HuH-7.5 (cell line): ENCODE measurements around the gene TMEM164.

ENCODE experiments used
- DNase-seq: peaks from one replicate; pipeline ENCODE4 v3.0.0; 2011; ENCODE audit warnings: low spot score

Gene TMEM164

DNA sequence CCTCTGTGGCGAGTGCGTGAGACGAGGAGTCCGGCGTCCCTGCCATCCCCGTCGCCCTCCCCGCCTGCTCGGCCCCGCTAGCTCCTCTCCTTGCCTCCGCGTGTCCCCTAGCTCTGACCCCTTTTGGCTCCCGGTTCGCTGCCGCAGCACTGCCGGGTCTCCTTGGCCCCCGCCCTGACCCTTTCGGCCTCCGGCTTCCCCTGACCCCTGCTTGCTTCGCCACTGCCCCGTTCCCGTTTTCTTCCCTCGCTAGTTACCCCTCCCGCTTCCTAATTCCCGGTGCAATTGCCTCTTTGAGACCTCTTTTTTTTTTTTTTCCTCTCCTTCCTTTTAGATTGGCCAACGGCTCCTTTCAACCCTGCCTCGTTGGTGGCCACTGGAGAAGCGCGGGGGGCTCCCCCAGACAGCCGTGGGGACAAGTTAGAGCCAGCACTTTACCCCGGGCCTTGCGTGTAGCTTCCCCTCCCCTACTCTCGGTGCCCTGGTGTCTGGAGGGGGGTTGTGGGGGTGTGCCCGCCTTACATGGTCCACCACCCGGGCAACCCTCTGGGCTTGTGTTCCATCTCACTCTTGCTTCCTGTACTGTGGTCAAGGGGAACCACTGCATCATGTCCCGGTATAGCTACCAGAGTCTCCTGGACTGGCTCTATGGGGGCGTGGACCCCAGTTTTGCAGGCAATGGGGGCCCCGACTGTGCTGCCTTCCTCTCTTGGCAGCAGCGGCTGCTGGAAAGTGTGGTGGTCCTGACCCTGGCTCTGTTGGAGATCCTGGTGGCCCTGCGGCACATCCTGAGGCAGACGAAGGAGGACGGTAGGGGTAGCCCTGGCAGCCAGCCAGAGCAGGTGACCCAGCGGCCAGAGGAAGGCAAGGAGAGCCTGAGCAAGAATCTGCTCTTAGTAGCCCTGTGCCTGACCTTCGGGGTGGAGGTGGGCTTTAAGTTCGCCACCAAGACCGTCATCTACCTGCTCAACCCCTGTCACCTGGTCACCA, 548 bp downstream of the TMEM164 start:
- DNase-seq: no peak

DNA sequence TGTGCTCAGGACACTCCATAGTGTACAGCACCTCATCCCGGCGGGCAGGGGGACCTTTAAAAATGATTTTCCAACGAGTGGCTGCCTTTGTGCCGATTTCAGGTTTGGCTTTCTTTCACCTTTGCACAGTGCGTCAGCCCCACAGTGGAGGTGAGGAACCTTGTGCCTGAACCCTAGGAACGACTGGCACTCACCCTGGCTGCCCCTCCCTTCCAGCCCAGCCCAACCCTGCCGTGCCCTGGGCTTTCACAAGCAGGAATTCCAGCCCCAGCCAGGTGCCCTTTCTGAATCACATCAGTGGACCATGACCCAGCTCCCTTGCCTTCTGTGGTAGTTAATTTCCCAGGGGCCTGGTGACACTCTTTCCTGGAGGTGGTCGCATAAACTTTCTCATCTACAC, 1.3 kb downstream of the TMEM164 start:
- DNase-seq: no peak

DNA sequence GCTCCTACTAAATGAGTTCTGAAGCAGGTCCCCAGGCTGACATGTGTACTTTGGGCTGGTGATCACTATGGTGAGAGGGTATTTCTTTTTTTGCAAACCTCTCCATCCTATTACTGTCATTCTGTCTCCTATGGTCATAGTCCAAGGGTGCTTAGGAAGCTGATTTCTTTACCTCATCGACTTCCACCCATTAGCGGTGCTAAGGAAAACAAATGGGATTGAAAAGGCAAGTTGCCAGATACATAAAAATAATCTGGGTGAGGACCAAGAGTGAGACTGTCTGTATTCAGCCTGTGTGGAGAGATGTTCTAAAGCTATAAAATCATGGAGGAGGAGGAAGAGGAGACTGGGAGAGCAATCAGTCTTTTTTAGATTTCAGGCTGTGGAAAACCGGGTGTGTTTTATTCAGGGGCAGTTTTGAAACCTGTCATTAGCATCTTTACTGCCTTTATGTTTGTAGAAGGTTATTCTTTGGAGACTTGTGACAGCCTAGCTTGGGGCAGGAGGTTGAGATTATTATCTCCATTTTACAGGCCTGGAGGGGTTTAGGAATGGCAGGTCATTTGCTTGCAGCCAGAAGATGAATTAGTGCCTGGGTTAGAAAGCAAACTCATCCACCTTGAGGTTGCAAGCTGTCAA, 1.9 kb downstream of the TMEM164 start:
- no peak for DNase-seq

DNA sequence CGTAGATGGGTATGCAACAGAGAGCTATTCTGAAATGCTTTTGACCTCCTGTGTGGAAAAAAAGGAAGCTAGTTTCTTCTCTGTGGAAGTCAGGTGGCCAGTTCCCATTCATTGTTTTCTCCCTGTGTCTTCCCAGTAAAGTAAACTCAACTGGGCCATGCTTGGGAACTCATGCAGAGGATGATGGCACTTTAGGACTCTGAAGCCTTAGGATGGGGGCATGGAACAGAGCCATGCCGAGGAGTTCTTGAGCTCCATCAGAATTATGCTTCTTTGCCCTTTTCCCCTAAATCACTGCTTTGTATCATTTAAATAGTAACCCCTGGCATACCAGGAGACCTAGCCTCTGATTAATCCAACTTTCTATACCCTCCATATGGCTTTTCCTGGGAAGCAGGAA, 3.2 kb downstream of the TMEM164 start:
- no peak for DNase-seq

DNA sequence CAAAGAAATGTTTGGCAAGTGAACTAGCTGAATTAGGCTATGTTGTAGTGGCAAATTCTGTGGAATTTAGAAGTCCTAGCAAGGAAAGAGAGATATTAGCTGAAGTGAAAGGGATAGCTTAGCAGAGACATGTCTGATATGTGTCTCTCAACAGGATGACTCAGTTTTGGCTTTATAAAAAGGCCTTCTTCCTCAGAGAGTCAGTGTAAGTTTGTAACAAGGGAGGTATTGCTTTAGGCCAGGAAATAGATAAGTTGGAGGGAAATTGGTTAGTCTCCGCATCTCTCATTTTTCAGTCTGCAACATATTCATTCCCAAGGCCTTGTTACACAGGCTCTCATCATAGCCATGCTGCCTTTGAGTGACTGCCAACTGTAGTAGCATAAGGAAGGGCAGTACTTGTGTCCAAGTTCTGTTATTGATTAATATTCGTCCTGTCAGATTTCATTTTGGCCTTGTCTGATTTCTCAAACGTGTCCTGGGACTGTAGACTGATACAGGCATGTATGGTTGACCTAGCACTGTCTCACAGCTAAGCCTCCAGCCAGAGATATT, 4.0 kb downstream of the TMEM164 start:
- DNase-seq: no peak

DNA sequence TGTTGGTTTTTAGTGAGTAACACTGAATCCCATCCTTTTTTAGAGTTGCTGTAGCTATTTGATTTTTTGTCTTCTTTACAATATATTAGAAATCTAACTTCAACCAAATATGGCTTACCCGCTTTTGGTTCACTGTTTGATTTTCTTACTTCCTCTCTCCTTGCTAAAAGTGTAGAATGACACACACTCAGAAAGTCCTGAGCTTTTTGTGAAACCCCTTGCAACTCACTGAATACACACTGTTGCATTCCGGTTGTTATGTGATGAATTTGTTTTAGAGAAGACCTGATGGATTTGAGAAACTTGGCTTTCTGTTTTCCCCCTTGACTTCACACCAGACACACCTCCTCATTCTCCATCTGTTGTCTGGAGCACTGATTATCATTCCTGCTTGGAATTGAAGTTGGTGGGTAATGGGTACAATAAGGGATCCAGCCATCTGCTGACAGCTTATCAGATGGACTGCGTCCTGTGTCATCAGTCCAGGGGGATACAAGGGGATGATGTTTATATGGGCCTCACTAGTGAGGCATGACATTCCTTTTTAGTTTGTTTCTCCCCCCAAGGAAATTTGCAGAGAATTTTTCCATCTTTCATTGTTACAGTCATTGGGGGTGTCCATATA, 5.2 kb downstream of the TMEM164 start:
- DNase-seq: no peak

DNA sequence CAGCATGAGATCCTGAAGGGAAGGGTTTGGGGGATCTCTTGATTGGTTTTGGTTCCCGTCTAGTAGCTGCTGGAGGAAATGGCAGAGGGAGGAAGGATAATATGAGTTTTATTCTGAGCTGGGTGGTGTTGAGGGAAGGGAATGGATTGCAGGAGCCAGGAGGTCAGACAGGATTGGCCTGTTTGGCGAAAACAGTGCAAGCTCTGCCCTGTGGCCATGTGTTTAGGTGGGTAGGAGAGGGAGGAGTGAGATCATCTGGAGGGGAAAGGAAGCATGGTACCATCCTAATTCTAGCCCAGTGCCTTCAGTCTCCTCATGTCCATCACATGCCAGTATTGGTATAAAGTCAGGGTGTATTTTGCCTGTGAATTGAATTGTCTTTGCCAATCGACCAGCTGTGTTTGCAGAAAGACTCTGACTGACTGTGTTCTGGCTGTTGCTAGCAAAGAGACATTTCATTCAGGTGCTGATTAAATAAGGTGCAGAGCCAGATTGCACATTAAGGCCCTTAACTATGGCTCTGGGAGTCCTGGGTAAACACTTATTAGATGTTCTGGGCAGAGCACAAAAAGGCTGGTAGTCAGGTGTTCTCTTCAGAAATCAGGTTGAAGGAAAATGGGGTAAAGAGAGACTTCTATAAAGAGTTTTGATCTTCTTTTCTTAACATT, 10.0 kb downstream of the TMEM164 start:
- DNase-seq: no peak

DNA sequence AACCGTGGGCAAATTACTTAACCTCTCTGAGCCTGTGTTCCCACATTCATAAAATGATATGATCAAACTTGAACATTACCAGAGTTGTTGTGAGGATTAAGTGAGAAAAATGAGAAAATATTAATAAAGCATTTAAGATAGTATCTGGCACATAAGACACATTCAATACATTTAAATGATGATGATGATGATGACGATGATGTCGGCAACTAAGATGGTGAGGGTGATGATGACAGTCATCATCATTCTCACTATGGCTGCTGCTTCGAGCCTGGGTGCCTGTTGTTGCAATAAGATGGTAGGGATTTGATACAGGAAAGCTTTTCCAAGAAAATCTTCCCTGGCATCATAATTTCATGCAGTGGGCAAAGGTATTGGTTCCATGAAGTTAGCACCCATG, 11.1 kb downstream of the TMEM164 start:
- no peak for DNase-seq

DNA sequence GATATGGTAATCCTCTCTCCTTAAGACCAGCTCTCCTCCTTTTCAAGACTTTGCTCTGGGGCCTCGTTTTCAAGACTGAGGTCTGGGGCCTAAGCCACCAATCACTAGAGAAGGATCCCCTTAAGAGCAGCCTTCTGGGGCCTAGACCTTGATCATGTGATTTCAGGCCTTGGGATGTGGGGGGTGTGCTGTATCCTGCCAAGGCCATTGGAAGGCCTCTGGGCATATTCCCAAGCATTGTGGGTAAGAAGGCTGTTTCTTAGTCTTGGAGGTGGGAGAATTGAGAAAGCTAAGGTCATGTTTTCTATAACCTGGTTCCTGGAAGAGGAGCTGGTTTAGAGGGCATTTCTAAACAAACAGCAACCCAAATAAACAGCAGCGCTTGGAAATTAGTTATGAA, 12.1 kb downstream of the TMEM164 start:
- no peak for DNase-seq

DNA sequence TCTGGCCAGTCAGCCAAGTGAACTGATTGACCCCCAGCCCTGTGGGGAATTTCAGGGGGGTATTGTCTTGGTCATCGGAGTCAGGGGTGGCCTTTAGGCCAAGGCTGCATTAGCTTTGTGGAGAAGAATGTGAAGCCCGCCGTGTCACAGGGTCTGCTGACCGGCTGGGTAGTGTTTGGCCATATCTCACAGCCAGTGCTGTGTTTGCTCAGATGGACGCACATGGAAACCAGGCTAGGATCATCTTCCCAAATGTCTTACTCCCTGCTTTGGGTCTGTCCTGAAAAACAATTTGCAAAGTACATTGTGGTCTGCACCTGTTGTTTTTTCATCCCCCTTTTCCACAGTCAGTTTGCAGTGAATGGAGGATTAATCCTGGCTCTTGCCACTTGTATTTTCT, 13.0 kb downstream of the TMEM164 start:
- no peak for DNase-seq

DNA sequence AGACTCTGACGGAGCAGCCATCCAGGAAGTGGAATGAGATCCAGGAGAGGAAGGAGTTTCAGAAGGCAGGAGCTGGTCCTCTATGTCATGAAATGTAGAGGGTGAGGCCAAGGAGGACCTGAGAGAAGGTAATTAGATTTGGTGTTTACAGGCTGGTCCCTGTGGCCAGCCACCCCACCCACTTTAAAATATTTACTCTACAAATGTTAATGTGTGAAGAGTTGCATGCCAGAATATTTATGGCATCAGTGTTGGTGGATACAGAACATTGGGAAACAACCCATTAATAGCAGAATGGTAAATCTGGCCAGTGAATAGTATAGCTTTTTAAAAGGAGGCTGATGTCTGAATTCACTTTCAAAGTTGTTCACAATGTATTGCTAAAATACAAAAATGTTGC, 17.6 kb downstream of the TMEM164 start:
- DNase-seq: no peak

DNA sequence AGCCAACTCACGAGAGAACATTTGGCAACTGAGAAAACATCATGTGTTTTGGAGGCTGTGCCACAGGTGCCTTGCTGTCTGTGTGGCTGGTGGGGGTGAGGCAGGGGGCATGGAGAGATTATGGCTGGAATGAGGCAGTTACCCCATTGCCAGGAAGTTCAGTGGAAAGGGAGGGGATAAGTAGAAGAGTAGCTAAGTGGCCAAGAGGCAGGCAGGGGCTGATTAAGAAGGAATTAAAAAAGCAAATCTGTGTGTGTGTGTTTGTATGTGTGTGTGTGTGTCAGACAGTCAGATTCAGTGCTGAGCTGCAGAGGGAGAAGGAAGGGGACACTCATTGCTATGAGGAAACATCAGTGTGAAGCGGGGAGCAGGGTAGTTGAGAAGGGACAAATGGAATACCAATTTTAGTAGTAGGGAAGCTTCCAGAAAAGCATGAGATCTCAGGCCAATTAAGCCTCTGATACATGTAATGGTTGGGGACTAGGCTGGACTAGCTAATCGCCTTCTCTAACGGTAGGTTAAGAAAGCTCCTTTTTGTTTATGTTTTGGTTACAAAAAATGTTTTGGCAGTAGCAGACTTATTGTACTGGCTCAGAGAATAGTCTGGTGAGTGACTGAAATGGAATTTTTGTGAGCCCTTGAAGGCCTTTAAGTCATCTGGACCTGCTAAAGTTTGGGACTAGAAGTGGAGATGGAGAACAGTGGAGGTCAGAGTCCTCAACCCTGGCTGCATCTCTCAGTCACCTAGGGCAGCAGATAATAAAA, 18.5 kb downstream of the TMEM164 start:
- DNase-seq: no peak

DNA sequence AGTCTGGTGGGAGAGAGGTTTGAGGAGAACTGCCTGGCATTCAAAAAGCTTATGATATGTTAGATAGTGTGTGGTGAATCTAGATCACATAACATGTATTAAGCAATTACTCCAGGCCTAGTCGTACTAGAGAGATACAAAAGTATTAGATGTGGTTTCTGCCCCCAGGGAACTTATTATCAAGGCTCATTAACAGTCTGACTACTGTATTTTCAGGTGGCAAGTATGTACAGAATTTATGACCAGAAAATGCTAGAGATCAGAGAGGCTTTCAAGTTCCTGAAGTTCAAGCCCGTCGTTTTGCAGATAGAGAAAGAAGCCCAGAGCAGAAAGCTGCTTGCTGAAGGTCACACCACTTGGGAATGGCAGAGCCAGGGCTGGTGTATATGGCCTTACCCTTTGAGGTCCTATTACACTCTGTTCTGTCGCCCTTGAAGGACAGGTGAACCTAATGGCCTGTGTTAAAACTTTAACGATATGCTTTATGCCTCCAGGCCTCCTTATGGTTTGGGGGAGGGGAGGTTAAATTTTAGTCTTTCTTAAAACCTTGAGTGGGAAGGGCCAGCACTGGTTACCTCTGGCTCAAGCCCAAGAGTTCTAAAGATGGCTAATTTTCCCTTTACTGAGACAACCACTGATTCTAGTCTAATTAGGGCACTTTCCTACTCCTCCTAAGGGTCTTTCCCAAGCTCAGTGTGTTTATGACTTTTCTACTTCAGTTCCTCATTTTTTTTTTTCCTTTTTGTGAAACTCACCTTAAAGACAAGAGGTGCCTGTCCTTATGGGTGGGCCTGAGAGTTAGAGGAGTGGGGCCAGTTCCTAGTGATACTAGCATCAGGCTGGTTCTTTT, 19.9 kb downstream of the TMEM164 start:
- no peak for DNase-seq

DNA sequence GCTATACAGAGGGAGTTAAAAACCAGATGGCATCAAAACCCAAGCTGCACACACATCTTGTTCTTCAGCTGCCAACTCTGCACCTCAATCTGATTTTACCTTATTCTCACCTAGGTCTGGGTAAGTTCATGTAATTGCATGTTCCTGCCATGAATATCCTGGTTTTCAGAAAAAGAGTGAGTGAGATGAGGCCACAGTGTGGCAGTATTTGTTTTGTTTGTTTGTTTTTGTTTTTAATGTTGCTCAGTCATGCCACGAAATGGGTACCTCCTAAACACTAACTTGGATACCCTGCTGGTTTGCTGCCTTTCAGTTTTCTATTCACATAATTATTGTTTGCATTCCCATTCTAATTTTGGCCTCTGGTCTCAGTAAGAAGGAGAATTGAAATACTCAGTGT, 22.5 kb downstream of the TMEM164 start:
- DNase-seq: no peak

DNA sequence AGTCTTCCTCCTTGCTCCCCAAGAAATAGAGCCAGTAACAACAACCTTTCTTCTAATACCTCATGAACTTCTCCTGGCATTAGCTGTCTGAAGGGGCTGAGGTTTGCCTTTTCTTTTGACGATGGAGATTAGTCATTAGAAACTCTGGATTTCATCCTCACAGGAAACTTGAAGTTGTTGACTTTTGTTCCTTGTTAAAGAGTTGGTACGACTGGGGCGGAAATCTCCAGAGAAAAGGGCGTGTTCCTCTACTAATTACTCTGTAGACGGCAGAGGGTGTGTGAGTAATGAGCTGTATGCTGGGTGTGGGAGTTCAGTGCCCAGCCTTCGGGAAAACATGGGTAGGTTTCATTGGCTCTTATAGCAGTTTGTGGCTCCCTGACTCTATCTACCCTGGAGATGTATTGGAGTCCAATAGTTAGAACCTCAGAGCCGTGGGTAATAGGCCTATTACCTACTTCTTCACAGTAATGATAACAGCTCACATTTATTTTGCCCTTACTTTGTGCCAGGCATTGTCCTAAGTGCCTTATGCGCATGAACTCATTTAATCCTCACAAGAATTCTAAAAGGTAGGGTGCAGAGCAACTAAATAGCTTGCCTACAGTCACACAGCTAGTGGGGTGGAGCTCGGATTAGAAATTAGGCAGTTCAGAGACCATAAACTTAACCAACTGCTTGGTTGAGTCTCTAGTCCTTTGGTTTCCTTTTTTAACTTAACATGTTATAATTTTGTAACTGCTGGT, 23.4 kb downstream of the TMEM164 start:
- DNase-seq: no peak

DNA sequence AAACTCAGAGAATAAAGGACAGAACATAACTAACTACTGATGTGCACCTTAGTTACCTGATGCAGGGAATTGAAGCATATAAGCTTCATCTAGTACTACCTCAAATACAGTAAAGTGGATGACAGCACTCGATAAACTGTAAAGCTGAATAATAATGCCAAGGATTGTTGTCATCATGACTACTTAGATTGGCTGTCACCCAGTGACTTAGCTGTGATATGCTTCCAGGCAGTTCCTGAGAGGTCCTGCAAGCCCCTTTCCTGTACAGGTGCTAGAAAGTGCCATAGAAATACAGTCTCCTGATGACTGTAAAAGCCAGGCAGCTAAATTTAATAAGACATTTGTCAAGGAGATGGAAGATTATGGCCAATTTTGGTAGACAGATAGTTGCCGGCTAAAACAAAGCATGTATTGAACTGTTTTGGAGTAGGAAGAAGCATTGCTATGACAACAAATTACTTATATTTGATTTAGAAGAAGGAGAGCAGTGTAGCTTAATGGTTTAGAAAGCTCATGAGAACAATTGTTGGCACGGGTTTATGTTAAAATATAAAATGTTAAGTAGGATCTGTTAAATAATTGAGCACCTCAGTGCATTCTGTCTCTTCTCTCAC, 29.7 kb downstream of the TMEM164 start:
- DNase-seq: no peak

DNA sequence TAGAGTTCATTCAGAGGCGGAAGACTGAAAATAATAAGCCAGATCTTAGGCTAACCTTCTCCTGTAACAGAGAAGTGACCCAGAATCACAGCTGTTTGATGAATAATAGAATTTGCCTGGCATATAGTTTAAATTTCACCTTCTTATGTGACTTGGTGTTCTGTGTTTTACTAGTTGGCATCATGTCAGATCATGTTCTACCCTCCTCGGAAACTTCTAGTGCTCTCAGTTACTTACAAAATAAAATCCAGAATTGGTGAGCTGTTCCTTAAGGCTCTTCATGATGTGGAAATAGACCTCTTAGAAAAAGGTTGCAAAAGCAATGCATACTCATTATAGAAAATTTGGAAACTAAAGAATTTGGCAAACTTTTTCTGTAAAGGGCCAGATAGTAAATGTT, 31.1 kb downstream of the TMEM164 start:
- no peak for DNase-seq

DNA sequence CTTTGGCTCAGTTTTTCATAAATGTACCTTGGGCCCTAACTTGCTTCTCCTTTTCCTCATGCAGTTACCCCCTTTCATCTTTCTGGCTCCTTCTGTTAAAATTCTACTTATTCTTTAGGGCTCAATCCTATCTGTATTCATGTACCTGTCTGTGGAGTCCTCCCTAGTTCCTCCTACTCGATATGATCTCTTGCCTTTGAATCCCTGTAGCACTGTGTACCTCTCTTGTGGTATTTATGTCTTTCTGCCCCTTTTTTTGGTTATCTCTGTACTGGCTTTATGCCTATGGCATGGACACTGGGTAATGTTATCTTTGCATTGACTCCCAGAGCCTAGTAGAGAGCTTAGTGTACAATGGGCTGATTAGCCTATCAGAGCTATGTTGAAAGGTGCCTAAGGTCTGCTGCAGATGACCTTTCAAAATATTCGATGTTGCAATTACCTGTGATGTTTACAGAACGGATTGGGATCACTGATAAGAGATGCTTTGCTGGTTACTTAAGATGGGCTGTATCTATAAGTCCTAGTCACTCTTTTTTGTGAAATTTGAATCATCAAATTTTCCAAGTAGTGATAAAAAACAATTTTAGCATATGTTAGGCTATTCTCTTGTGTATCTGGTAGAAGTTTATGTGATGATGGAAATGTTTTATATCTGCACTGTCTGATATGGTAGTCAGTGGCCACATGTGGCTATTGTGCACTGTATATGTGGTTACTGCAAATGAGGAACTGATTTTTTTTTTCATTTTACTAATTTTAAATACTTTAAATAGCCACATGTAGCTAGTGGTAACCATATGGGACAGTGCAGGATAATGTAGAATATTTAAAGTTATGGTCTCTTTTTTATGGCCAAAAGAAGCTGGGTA, 33.5 kb downstream of the TMEM164 start:
- DNase-seq: no peak
